ENCODE results near the gene A3GALT2.

- TF ChIP-seq CTCF (conservative IDR thresholded peaks at IDR 0.05) (no peak), EZH2 (IDR thresholded peaks at IDR 0.05; ENCODE audit: low read depth) (no peak)
Observed at GRCh38 chr1:33312413-33312749, 8.5 kb downstream of the A3GALT2 start.

All from PC-9 (cell line).